GM19238 (cell line): Measurements from ENCODE around the gene RUNX3.

Experiments used
- DNase-seq: peaks from one replicate; pipeline ENCODE4 v3.0.0; 2011; ENCODE audit warnings: low spot score; ENCODE audit not compliant: insufficient read length

RUNX3 gene

DNA sequence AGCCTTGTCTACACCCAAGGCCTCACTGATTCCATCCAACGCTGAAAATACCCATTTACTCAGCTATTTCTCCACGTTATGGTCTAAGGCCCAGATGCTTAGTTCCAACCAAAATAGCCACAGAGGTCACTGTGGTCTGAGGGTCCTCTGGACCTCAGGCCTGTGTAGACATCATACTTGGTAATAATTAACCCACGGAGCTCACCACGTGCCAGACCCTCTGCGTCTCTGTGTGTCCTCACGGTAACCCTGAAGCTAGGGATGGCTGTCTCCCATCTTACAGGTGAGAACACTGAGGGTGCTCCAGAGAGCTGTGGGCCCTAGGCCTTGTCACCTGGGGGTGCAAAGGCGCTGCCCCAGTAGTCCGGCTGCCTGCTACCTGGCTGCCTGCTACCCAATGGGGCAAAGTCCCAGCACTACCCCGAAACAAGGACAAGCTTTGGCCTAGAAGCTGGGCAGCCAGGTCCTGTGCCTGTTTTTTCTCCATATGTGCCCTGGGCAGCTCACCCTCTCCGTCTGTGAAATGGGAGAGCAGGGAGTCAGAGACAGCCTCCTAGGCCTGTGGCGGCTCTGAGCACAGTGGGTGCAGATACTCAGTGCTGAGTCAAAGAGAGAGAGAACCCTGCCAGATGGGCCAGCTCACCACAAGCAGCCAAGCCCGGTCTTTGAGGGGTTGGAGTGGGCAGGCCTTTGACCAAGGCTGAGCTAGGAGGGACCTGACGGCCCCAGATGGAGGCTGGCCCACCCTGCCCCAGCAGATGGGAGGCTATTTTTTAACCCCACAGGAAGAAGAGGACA is 17.0 kb upstream of the RUNX3 start:
- peak; percentile 88 for DNase-seq

GRCh38 chr1:24945354-24946326 is 15.6 kb upstream of the RUNX3 start:
- no peak for DNase-seq

DNA sequence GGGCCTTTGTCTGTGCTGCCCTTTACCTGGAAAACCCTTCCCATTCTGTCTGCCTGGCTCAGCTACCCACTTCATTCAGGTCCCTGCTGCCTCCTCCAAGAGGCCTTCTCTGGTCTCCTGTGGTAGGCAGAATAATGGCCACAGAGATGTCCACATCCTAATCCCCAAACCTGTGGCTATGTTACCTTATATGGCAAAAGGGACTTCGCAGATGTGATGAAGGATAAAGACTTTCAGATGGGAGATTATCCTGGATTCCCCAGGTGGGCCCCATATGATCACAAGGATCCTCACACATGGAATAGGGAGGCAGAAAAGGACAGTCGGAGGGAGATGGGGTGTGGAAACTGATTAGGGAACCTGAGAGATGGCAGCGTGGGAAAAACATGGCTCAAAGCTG is 14.2 kb upstream of the RUNX3 start:
- DNase-seq: no peak

DNA sequence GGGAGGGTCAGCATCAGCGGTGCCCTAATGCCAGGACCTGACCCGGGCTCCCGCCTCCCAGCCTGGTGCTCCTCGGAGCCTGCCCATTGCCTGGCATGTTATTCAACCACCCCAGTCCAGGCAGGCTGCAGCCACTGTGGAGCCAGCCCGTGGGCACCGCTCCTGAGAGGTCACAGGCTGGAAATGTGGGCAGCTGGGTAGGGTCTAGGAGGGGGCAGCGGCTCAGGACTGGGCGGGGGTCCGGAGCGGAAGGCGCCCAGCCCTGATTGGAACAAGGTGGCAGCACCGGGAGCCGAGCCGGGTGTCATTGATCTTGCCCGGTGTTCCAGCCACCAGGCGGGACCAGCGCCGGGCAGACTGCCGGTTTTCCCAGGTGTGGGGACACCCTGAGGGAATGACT is 12.7 kb upstream of the RUNX3 start:
- no peak for DNase-seq

DNA sequence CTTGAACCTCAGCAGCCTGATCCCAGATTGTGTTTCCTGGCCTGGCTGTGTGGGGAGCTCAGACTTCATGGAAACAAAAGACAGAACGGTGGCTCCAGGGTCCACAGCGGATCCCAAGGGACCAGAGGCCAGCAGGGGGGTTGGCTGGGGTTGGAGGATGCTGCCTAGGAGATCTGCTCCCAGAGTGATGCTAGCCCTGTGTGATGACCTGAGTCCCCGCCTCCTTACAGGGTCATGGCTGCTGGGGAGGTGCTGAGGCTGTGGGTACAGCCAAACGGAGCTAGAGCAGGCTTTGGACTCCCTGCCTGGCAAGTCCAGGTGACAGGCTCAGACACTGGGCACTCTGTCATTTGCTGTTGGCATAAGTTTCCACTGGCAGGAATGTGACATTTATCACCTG is 11.5 kb upstream of the RUNX3 start:
- no peak for DNase-seq

GRCh38 chr1:24940231-24940630 is 10.2 kb upstream of the RUNX3 start:
- DNase-seq: no peak

DNA sequence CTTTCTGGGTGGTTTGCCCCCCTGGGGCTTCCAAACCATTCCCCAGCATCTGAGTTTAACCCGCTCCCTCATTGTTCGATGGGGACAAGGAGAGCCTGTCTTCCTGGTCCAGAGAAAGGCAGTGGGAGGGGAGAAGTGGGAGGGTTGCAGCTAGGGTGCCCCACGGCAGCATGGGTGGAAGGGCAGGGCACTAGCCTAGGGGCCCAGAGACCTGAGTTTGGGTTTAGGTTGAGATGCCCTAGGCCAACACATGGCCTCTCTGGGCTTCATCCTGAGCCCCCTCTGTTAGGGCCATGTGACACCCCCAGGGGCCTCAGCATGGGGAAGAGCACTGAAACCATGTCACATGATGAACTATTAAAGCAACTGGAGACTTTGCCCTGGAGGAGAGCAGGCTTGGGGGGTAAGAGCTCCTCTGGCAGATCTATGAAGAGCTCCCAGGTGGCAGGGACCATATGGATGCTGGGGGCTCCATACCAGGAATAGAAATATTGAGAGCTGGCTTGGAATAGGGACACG is 9.7 kb upstream of the RUNX3 start:
- no peak for DNase-seq

- DNase-seq: no peak
Observed at GRCh38 chr1:24939040-24939674, 9.1 kb upstream of the RUNX3 start.

- no peak for DNase-seq
Observed at GRCh38 chr1:24938276-24938675, 8.2 kb upstream of the RUNX3 start.

- no peak for DNase-seq
Observed at GRCh38 chr1:24936684-24937083, 6.6 kb upstream of the RUNX3 start.

GRCh38 chr1:24935615-24936484 is 5.8 kb upstream of the RUNX3 start:
- no peak for DNase-seq

DNA sequence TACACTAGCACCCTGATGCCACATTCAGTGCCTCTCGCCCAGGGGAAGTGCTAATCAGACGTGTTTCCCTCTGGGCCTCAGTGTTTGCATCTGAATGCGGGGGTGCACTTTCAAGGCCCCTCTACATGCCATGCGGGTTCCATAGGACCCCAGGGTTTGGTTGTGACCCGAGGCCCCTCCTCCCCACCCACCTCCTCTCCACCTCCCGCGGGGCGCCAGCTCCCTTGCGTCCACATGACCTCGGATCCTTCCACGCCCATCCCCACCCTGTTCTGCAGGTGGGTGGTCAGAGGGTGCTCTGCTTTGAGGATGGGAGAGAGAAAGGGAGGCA is 5.1 kb upstream of the RUNX3 start:
- DNase-seq: no peak

DNA sequence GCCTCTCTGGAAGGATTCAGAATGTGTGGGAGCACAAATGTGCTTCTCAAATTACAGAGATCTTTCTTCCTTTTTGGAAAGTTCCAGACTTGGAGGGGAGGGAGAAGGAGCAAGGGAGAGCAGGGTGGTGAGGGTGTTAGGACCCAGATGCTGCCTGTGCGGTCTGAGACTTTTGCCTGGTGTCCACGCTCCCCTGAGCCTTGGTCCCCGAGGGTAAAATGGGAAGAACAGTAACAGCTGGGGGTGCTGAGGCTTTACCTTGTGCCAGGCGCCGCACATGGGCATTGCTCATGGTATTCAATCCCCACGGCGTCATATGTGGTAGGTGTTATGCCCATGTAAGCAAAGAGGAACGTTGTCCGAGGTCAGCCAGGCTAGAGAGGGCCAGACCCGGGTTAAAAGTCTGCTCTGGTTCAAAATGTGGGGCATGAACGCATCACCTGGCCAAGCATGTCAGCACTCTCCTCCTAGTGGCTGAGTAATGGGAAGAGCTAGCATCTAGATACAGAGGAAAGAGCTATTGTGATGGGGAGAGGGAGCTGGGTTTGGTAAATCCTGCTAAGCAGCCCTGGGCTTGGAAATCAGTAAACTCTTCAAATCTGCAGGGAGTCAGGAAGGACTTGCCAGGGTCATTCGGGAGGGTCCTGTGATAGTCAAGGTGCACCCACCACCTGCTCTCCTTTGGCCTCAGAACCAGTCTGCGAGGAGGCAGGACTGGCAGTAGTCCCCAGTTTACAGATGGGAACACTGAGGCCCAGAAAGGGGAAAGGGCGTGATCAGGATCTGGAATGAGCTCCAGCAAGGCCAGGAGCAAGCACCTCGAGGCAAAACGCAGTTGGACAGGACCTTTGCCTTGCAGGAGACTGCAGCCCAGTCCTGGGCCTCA is 4.5 kb upstream of the RUNX3 start:
- no peak for DNase-seq

- no peak for DNase-seq
Observed at GRCh38 chr1:24933468-24933867, 3.4 kb upstream of the RUNX3 start.

DNA sequence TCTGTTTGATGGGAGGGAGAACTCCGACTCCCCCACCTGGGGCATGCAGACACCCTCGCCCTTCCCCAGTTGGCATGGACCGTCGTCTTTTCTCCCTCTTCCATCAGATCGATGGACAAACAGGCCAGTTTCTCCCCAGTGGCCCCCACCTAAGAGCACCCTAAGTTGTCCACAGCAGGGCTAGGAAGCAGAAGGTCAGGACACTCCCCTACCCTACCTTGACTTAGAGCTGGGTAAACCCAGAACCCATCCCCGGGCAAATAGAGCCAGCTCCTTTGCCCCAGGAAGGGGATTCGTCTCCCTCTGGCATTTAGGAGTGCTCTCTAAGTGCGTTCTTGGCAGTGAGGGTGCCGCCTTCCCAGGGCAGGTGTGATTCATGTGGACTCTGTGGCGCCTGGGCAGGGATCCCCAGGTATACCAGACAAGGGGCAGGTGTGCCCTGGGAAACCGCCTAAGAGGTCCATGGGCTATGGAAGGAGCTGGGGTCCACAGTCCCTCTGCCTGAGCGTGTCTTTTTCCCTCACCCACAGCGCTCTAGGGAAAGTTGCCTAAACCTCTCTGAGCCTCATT is 2.7 kb upstream of the RUNX3 start:
- DNase-seq: no peak

DNA sequence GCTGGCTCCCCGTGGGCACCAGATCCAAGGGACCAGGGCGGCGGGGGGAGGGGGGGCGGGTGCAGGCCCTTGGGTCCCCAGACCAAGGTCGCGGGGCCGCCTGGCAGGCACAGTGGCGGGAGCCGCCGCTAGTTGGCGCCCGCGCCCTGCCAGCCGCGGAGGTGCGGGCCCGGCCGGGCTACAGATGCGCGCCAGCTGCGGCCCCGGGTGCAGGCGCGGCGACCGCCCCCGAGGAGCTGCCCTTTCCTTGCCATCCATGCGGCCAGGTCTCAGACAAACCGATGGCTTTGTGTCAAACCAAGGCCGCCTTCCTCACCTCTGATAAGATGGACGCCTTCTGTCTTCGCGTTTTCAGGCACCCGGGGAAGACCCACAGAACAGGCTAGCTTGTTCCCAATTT is 2.2 kb upstream of the RUNX3 start:
- peak; percentile 84 for DNase-seq

- DNase-seq: no peak
Observed at GRCh38 chr1:24931468-24932231, 1.6 kb upstream of the RUNX3 start.

GRCh38 chr1:24931146-24931467 is 1.0 kb upstream of the RUNX3 start:
- DNase-seq: no peak
